Eye (tissue), 1 donor: Measurements from ENCODE around the gene SLC9C2.
"Not testable (repeated sequence)": the region's sequence is repeated elsewhere in the genome, so short reads cannot be mapped to it uniquely, and the experiment has no call there.

Experiments used
- DNase-seq: peaks from one replicate; pipeline ENCODE4 v3.0.0-alpha.2; 2015

SLC9C2 gene

DNA sequence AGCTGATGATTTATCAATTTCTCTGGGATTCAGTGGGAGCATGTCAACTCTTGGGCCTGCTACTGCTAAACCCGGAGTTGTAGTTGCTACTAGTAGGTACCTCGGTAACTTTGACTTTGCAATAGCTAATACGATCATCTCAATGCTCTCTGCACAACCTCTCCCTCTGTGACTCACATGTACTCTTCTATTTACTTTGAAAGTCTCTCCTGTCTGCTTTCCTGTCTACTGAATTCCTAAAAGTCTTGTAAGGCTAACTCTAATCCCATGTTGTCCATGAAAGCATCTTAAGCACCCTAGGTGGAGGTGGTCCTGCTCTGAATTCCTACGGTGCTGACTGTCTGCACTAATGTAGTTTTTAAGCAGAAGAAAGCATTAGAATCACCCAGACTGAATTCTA, 29.3 kb downstream of the SLC9C2 start:
- DNase-seq = no peak

DNA sequence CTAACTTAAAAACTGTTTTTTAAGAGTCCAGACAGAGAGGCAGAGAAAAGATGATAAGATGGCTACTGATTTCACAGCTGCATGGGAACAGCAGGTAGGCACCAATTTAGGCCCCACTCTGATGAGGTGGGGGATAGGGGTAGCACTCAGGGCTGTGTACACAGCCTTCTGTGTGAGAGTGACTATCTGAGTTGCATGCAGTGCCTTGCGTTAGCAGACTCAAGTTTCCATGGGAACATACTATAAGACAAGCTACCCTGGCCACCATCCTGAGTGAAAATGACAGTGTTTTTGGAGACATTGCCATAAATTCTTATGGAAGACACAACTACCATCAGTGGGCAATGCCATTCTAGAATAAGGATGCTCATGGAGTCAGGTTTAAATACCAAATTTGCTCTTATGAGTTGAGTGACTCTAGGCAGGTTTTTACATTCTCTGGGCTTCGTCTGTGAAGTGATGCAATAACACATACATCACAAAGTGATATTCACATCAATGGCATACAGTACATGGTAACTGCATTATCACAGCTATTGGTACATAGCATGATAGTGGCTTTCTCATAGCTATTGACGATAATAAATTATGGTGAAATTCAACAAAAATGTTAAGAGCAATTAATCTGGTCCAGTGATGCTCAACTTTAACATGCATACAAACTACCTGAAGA, 30.5 kb downstream of the SLC9C2 start:
- no peak for DNase-seq

DNA sequence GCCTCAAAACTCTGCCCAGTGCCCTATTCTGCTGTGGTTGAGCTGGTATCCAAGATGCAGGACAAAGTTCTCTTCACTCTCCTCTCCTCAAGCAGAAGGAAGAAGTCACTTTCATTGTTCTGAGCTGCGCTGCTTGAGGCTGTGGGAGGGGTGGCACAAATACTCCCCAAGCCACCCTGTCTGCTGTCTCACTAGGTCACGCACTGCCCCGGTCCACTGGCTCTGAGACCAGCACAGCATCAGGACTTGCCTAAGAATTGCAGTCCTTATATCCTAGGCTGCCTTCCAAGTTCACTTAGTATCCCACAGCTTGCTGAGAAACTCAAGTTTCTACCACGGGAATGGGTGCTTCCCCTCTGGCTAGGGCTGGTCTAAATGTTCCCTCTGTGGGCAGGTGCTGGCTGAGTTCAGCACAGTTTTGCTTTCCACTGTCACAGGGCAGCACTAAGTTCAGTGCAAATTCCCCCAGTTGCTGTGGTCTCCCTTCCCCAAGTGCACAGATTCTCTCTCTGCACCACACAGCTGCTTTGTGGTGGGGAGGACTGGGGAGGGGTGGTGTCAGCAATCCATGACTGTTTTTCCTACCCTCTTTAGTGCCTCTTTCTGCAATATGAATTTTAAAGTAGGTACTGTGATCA, 32.4 kb downstream of the SLC9C2 start:
- no peak for DNase-seq

DNA sequence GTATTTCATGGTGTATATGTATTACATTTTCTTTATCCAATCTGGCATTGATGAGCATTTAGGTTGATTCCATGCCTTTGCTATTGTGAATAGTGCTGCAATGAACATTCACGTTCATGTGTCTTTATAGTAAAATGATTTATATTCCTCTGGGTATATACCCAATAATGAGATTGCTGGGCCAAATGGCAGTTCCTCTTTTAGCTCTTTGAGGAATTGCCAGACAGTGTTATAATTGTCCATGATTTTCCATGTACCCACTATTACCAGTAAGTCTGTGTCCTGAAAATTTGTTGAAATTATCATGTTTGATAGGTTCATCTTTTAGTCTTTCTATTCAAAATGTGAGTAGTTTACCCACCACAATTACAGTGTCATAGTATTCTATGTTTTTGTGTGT, 34.4 kb downstream of the SLC9C2 start:
- no peak for DNase-seq

DNA sequence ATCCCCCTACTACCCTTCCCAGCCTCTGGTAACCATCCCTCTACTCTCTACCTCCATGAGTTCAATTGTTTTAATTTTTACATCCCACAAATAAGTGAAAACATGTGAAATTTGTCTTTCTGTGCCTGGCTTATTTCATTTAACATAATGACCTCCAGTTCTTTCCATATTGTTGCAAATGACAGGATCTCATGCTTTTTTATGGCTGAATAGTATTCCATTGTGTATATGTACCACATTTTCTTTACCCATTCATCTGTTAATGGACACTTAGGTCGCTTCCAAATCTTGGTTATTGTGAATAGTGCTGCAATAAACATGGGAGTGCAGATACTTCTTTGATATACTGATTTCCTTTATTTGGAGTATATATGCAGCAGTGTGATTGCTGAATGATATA, 39.0 kb downstream of the SLC9C2 start:
- DNase-seq = not testable (repeated sequence)

DNA sequence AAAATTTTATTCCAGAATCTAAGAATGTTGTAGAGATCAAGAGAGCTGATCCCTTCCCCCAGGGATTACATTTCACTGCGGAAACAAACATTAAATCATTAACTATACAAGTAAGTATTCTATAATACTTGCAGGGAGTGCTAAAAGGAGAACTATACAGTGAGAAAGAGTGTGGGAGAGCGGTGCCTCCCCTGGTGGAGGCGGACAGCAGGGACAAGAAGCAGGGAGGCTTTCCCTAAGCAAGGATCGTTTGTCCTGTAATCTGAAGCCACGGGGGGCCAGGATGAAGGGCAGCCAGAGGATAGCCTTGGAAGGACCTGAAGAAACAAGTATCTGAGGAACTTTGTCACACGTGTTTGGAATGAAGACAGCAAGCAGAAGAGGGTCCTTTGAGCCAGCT, 40.1 kb downstream of the SLC9C2 start:
- no peak for DNase-seq

DNA sequence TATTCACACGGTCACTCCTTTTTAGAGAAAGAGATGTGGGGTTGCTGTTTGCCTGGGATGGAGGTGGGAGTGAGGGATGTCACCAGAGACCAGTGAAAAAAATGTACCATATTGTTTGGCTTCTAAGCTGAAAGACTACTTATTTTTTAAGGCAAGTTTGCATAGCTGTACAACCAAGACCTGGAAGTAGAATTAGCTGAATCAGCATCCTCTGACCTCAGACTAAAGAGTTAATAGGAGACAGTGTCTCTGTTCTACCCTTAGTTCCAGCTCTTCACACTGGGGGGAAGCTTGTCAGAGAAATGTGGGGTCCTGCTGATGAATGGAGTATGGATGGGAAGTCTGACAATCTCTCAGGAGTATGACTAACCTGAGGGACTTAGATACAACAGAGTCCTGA, 41.6 kb downstream of the SLC9C2 start:
- DNase-seq = no peak

DNA sequence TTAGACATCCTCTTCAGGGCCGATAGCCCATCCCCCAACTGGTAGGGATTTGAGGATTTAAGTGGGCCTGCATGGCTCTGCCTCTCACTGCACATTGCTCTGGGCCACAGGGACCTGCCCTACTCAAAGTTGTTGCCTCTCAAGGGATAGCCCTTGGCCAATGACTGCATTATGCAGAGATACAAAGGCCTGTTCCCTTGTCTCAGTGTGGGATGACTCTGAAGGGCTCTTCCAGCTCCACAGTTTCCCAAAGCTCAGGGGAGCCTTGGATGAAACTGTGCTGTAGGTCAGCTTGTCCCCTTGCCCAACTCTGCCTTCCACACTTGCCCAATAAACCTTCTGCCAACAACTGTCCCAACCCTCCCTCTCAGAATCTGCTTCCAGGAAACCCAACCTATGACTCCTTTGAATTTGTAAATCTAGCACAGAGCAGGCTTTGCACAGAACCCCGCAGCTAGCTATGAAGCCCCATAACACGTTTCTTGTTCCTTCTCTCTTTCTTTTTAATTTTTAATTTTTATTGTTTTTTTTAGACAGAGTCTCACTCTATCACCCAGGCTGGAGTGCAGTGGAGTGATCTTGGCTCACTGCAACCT, 42.5 kb downstream of the SLC9C2 start:
- no peak for DNase-seq

DNA sequence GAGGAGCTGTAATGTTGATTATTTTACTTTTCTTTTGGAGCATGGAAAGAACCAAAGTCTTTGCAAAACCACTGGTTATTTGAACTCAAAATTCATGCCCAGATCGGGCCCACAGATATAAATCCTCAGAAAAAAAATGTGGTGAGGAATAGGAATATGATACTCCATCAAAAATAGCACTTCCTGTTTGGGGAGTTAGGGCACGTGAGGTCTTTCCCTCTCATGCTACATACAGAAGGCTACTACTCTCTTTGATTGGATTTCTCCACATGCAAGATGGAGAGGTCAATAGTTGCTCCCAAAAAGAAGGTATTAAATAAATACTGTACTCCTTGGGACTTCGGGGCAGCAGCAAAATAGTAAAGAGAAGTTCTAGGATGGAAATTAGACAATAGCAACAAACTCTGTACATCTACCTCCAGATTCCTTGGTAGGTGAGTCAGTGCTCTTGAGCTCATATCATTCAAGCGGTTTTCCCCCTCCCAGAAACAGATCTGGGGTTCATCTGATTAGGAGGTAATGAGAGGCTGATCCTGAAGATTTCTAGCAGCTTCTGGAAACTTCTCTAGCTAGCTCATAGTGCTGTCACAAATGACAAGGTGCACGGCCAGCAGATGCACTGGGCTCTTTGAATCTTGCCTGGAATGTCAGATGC, 47.1 kb downstream of the SLC9C2 start:
- no peak for DNase-seq

DNA sequence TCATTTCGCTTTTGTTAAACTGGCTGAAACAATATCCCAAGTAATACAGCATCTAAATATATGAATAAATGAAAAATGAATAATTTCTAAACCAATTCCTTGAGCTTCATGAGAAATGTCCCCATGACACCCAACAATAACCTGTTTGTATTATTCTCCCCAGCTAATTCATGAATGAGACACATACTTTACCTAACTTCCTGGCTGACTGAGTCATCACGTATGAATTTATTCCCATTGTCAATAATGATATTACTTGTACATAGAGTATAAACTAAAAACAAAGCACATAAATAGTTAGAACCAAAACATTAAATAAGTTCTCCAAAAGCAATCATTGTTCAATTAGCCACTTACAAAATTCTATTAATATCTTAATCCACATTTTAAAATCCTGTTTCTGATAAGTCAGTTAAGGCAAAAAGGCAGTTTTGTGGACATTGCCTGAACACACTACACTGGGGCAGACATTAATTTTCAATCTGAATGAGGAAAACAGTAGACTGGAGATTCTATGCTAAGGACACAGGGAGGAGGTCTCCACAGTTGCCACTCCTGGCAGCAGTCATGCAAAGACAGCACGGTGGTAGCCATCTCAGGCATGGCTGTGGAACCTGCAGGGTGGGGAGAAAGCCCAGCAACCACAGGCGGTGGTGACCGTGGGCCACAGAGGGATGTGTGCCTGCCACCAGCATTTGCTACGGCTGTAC, 48.2 kb downstream of the SLC9C2 start:
- no peak for DNase-seq

DNA sequence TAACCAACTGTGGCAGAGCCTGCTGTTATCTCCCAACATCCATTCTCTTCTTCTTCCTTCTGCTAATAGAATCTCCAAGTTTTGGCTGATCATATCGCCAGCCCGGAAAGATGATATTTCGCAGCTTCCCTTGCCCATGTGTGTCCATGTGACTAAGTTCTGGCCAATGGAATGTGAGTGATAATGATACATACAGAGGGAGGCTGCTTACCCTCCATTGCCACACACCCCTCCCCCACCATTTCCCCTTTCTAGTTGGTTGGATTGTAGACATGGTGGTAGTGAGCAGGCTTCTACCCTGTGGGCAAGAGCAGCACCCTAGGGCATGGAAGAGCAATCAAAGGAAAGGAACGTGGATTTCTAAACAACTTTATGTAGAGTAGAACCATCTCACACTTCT, 48.8 kb downstream of the SLC9C2 start:
- no peak for DNase-seq

DNA sequence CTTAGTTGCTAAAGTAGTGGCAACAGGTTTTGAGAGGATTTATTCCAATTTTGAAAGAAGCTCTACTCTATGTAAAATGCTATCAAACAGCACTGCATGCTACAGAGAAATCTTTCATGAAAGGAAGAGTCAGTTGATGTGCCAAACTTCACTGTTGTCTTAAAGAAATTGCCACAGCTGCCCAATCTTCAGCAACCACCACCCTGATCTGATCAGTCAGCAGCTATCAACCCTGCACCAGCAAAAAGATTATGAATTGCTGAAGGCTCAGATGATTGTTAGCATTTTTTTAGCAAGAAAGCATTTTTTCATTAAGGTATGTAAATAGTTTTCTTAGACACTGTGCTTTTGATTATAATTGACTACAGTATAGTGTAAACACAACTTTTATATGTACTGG, 49.6 kb downstream of the SLC9C2 start:
- DNase-seq = no peak

DNA sequence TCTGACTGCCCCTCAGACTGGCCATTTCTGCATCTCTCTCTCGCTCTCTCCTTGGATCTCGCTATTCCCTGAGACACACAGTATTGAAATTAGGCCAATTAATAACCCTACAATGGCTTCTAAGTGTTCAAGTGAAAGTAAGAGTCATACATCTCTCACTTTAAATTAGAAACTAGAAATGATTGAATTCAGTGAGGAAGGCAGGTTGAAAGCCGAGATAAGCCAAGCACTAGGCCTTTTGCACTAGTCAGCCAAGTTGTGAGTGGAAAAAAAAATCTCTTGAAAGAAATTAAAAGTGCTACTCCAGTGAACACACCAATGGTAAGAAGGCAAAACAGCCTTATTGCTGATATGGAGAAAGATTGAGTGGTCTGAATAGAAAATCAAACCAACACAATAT, 51.2 kb downstream of the SLC9C2 start:
- DNase-seq = no peak

DNA sequence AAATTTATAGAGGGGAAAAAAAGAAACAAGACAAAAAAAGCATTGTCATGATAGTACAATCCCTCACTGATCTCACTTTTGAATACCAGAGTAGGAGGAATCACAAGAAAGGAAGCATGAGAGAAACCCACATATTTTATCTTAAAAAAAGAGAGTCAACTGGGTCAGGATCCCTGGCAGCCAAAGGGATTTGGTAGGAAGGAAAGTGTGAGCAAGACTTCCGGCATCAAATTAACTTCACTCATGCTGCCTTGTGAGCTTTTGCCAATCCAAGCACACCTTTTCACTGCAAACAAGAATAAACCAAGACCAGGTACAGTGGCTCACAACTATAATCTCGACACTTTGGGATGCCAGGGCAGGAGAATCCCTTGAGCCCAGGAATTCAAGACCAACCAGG, 53.1 kb downstream of the SLC9C2 start:
- no peak for DNase-seq

DNA sequence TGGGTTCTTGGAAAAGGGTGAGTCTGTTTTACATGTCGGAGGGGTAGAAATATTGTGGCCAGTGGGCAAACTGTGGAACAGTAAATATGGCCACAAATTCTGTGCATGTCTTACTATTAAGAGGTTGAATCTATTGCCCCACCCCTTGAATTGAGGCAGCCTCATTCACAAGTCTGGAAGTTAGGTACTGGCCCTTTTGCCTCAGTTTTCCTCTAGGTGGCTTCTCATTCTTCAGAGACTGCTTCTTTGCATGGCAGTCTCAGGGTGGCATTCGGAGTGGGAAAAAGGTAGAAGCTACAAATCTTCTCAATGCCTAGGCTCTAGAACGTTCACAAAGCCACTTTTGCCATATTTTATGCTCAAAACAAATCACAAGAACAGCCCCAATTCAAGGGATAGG, 57.2 kb downstream of the SLC9C2 start:
- no peak for DNase-seq

DNA sequence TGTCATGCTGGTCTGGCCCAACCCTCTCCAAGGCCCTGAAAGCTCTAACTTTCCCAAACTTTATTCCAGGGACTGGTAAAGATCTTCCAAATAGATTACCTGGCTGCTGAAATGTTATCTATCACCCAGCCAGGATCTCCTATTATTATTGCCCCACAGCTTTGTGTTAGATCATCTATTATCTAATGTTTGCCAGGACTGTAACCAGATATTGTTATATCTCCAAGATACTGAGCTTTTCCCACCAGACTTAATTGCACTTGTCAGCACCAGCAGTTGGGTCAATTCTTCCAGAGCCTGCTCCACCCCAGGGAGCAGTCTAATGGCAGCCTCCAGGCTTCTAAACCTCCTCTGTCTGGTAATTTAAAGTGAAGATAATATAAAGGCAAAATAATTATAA, 66.6 kb downstream of the SLC9C2 start:
- DNase-seq = no peak

DNA sequence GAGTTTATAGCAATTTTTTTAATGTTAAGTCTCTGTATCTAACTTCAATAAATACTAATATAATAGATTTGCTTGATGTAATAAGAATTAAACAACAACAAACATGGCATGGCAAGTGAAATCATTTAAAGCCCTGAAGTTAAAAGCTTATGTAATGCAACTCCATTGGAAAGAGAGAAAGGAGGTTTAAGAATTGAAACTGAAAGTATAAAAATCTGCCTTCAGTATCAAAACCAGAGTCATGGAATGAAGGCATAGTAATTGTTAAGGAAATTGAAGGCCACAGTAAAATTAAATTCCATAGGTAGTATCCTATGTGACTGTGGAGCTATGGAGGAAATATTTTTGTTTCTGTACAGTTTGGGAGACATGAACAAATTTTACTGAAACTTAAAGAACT, 70.6 kb downstream of the SLC9C2 start:
- DNase-seq = no peak

DNA sequence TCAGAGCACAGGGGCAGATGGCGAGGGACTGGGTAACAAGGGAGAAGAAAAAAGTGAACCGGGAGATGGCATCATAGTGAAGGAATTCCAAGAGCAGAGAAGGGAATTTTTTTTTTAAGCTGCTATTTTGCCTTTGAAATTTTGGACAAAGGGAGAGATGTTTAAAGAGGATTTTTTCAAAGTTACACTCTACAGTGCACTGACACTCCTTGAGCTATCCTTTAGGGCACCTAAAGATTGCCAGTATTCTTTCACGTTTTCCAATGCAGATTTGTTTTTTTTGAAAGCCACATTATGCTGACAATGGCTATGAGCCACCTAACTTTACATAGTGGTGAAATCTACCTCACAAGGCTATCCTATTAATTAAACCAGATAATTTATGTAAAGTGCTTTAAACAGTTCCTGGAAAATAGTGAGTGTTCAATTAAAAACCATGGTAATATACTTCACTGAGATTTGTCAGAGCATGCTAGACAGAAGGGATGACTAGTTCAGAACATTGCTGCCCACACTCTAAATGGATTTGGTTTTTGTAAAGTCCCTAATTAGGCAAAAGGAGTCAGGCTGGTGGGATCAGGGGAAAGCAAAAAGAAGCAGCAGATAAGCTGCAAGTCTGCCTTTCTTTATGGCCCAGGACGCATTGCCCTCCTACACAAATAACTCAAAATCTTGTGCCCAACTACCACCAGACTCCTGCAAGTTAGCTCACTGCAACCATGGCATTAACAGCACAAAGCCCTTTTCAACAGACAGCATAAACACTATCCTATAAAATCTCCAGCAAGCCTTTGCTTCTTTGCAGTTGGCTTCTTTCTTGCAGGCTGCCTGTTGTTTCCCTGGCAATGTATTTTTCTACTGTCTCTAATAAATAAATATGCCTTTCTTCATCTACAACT, 71.8 kb downstream of the SLC9C2 start:
- no peak for DNase-seq

DNA sequence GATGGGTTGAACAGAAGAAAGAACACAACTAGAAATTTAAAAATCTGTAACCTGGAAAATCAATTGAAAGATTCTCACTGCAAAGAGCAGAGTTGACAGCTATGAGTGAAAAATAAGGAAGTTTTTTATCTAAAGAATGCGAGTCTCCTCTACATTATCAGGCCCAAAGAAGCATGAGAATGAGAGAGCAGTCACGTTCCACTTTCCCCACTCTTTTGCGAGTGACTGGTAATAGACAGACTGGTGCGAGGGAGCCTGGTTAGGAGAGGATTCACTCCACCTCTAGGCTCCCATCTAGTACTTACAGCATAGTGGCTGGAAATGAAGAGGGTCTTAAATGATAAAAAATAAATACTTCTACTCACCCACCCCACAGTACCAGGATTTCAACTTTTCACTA, 73.8 kb downstream of the SLC9C2 start:
- DNase-seq = no peak

DNA sequence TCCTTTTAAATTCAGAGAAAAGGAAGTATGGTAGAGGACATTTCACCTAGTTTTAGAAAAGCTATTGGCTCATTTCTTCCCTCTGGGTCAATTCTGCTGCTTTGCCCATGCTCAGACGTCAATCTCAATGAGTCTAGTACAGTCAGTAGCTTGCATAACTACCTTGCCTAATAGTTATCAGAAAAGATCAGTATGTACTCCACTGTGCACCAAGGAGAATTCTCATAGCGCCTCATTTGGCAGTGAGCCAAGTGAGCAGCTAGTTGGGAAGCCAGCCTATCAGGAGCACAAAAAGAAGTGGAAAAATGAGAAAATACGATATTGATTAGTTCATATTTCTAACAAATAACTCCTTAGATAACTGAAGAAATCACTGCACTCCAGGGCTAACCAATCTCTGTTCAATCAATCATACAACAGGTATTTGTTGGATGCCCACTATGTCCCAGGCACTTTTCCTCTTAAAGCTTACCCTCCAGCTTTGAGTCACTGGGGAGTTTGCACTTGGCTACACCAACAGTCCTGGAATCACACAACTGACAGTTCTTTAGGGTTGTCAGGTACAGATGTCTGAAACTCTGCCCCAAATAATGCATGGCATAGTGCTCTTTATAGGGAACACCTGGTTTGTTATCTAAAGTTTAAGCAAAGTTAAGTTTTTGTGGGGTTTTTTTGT, 75.6 kb downstream of the SLC9C2 start:
- no peak for DNase-seq

DNA sequence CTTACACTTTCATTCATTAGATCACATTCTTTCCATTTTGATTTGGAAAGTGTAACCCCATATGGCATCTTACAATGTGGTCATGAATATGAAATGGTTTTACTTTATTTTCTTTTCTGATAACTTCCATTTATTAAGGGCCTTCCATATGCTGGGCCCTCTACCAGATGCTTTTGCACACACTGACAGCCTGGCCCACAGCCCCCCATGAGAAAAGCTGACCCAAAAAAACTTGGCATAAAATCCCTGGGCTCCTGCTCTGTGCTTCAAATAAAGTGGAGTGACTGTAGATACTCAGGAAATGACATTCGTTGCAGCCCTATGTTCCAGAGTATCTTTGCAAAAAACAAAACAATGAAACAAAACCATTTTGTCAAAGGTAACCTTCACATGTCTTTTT, 76.9 kb downstream of the SLC9C2 start:
- no peak for DNase-seq

DNA sequence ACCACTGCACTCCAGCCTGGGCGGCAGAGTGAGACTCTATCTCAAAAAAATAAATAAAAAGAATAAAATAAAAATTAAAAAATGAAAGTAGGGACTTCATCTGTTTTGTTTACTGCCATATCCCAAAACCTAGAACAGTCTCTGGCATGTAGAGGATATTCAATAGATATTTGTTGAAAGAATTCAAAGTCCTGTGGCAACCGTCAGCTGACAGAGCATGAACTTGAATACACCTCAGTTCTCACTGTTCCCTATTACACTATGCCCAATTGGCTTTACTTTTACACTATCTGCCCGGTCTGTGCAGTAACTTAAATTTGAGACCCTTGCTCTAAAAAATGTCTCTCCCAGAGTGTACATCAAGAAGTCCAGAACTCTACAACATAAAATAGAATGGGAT, 79.5 kb downstream of the SLC9C2 start:
- no peak for DNase-seq
